ENCODE results near the gene BARX2.

BARX2 gene

GRCh38 chr11:129435499-129436245 is 60.0 kb downstream of the BARX2 start:
- Histone ChIP-seq H3K9ac (ENCODE audit: low read depth, low read length) (no peak overlapping the region), H2AFZ (ENCODE audit: low read depth, low read length) (no peak overlapping the region), H3K27ac (ENCODE audit: low read length) (no peak overlapping the region), H3K27me3 (ENCODE audit: insufficient read depth, low read length, poor library complexity) (no peaks in the 10 kb centered on the region), H3K4me2 (ENCODE audit: insufficient read depth, low read length) (no peak overlapping the region), H3K36me3 (ENCODE audit: insufficient read depth, low read length) (no peaks in the 10 kb centered on the region), H3K79me2 (ENCODE audit: insufficient read depth, low read length) (no peaks in the 10 kb centered on the region), H3K9me3 (ENCODE audit: insufficient read depth, low read length, severe bottlenecking) (no peaks in the 10 kb centered on the region), H3K4me1 (ENCODE audit: insufficient read depth, low read length) (no peaks in the 10 kb centered on the region), H4K20me1 (ENCODE audit: insufficient read depth, low read length) (no peaks in the 10 kb centered on the region), H3K4me3 (ENCODE audit: low read depth in 1 of 2, low read length in 2 of 2) (no peak overlapping the region)
- TF ChIP-seq CTCF (IDR thresholded peaks at IDR 0.05; ENCODE audit: borderline replicate concordance, extremely low read depth, low read length, poor library complexity, severe bottlenecking) (no peak), EZH2 (IDR thresholded peaks at IDR 0.05; ENCODE audit: borderline replicate concordance, low read depth, low read length, severe bottlenecking) (no peak)
- no peak for ATAC-seq (ENCODE audit: insufficient read depth, low read depth)
- DNase-seq, result no peak

DNA sequence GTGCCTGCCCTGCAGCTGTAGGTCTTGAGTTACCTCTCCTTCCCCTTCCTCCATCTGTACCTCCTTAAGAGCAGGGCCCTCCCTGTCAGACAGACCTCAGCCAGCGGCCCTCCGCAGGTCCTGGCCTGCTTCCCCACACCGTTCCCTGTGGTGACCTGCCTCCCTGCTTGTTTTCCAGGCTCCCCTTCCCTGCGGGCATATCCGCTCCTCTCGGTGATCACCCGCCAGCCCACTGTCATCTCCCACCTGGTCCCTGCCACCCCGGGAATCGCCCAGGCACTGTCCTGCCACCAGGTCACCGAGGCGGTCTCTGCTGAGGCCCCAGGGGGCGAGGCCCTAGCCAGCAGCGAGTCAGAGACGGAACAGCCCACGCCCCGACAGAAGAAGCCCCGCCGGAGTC is 60.9 kb downstream of the BARX2 start:
- Histone ChIP-seq H2AFZ (ENCODE audit: low read depth, low read length) (no peak overlapping the region), H3K79me2 (ENCODE audit: insufficient read depth, low read length) (no peaks in the 10 kb centered on the region), H3K9me3 (ENCODE audit: insufficient read depth, low read length, severe bottlenecking) (no peaks in the 10 kb centered on the region), H3K9ac (ENCODE audit: low read depth, low read length) (no peak overlapping the region), H4K20me1 (ENCODE audit: insufficient read depth, low read length) (no peaks in the 10 kb centered on the region), H3K36me3 (ENCODE audit: insufficient read depth, low read length) (no peaks in the 10 kb centered on the region), H3K4me1 (ENCODE audit: insufficient read depth, low read length) (no peaks in the 10 kb centered on the region), H3K27ac (ENCODE audit: low read length) (no peak overlapping the region), H3K27me3 (ENCODE audit: insufficient read depth, low read length, poor library complexity) (no peaks in the 10 kb centered on the region), H3K4me2 (ENCODE audit: insufficient read depth, low read length) (no peak overlapping the region), H3K4me3 (ENCODE audit: low read depth in 1 of 2, low read length in 2 of 2) (no peak overlapping the region)
- no peak for ATAC-seq (ENCODE audit: insufficient read depth, low read depth)
- TF ChIP-seq CTCF (IDR thresholded peaks at IDR 0.05; ENCODE audit: borderline replicate concordance, extremely low read depth, low read length, poor library complexity, severe bottlenecking) (no peak), EZH2 (IDR thresholded peaks at IDR 0.05; ENCODE audit: borderline replicate concordance, low read depth, low read length, severe bottlenecking) (no peak)
- no peak for DNase-seq

GRCh38 chr11:129440028-129440713 is 64.5 kb downstream of the BARX2 start:
- no peak for DNase-seq
- H3K9me3 ChIP-seq (ENCODE audit: insufficient read depth, low read length, severe bottlenecking), result no peaks in the 10 kb centered on the region
- no peak overlapping the region for H3K4me3 ChIP-seq (ENCODE audit: low read depth in 1 of 2, low read length in 2 of 2)
- H3K79me2 ChIP-seq (ENCODE audit: insufficient read depth, low read length), result no peaks in the 10 kb centered on the region
- no peaks in the 10 kb centered on the region for H3K36me3 ChIP-seq (ENCODE audit: insufficient read depth, low read length)
- H3K27ac ChIP-seq (ENCODE audit: low read length), result no peak overlapping the region
- TF ChIP-seq CTCF (IDR thresholded peaks at IDR 0.05; ENCODE audit: borderline replicate concordance, extremely low read depth, low read length, poor library complexity, severe bottlenecking) (no peak), EZH2 (IDR thresholded peaks at IDR 0.05; ENCODE audit: borderline replicate concordance, low read depth, low read length, severe bottlenecking) (no peak)
- H2AFZ ChIP-seq (ENCODE audit: low read depth, low read length), result no peak overlapping the region
- no peak overlapping the region for H3K4me2 ChIP-seq (ENCODE audit: insufficient read depth, low read length)
- H3K27me3 ChIP-seq (ENCODE audit: insufficient read depth, low read length, poor library complexity), result no peaks in the 10 kb centered on the region
- H3K4me1 ChIP-seq (ENCODE audit: insufficient read depth, low read length), result no peaks in the 10 kb centered on the region
- no peak for ATAC-seq (ENCODE audit: insufficient read depth, low read depth)
- no peak overlapping the region for H3K9ac ChIP-seq (ENCODE audit: low read depth, low read length)
- no peaks in the 10 kb centered on the region for H4K20me1 ChIP-seq (ENCODE audit: insufficient read depth, low read length)
